Activated CD8-positive, alpha-beta memory T cell treated with anti-CD3 and anti-CD28 coated beads for 24 hours (primary cell): ENCODE data around the gene SBK2.
A peak's percentile ranks its signal among the peaks of the same experiment; 100 is the strongest.
"Not testable (repeated sequence)": the region's sequence is repeated elsewhere in the genome, so short reads cannot be mapped to it uniquely, and the experiment has no call there.

Experiments used
- DNase-seq: peaks from one replicate; pipeline ENCODE4 v3.0.0-alpha.2; 2020

Gene SBK2

GRCh38 chr19:55534280-55534679, 2.7 kb downstream of the SBK2 start:
- not testable (repeated sequence) for DNase-seq

- DNase-seq, result no peak
Measured at GRCh38 chr19:55530996-55531395, 5.9 kb downstream of the SBK2 start.

- no peak for DNase-seq
Measured at GRCh38 chr19:55529636-55530234, 7.2 kb downstream of the SBK2 start.

GRCh38 chr19:55528030-55528803, 8.7 kb downstream of the SBK2 start:
- DNase-seq, result no peak

- no peak for DNase-seq
Measured at GRCh38 chr19:55527197-55528029, 9.5 kb downstream of the SBK2 start.

GRCh38 chr19:55526216-55527196, 10.4 kb downstream of the SBK2 start:
- DNase-seq, result no peak

GRCh38 chr19:55525289-55526101, 11.4 kb downstream of the SBK2 start:
- no peak for DNase-seq

GRCh38 chr19:55520691-55521292, 16.1 kb downstream of the SBK2 start:
- no peak for DNase-seq

- no peak for DNase-seq
Measured at GRCh38 chr19:55519451-55520311, 17.3 kb downstream of the SBK2 start.

GRCh38 chr19:55516878-55517620, 19.9 kb downstream of the SBK2 start:
- DNase-seq, result peak; percentile 98

- DNase-seq, result no peak
Measured at GRCh38 chr19:55508120-55508519, 28.8 kb downstream of the SBK2 start.

- no peak for DNase-seq
Measured at GRCh38 chr19:55504981-55505380, 32.0 kb downstream of the SBK2 start.

- no peak for DNase-seq
Measured at GRCh38 chr19:55504252-55504603, 32.7 kb downstream of the SBK2 start.

- peak; percentile 100 for DNase-seq
Measured at GRCh38 chr19:55503502-55504251, 33.3 kb downstream of the SBK2 start.

GRCh38 chr19:55503157-55503501, 33.8 kb downstream of the SBK2 start:
- DNase-seq, result no peak

GRCh38 chr19:55502197-55502952, 34.6 kb downstream of the SBK2 start:
- no peak for DNase-seq

GRCh38 chr19:55500368-55500952, 36.5 kb downstream of the SBK2 start:
- DNase-seq, result no peak
